H9 (cell line): ENCODE results near the gene HMG20B. TPM values are rescaled to one million over a fixed set of nuclear protein-coding genes. Genes with fewer than 3 reads are reported as not detected.
A peak's percentile ranks its signal among the peaks of the same experiment; 100 is the strongest.

Experiments
- DNase-seq: peaks from one replicate; pipeline ENCODE4 v3.0.0-alpha.2; 2017
- H2AFZ ChIP-seq: one replicate; pipeline ENCODE4 v1.6.1; 2013; ENCODE audit warnings: mild to moderate bottlenecking, low read length, control low read depth, moderate library complexity
- H2AK5ac ChIP-seq: 2 replicates; pipeline ENCODE4 v1.6.1; 2013; ENCODE audit warnings: low read length, control low read depth, mixed read lengths; ENCODE audit not compliant: insufficient read length
- H2BK120ac ChIP-seq: one replicate; pipeline ENCODE4 v1.6.1; 2013; ENCODE audit warnings: low read depth, mild to moderate bottlenecking, low read length, control low read depth, inconsistent platforms; ENCODE audit not compliant: poor library complexity, severe bottlenecking
- H2BK12ac ChIP-seq: 2 replicates; pipeline ENCODE4 v1.6.1; 2013; ENCODE audit warnings: low read length, control low read depth, mixed read lengths, low read depth; ENCODE audit not compliant: insufficient read length
- H2BK15ac ChIP-seq: 2 replicates; pipeline ENCODE4 v1.6.1; 2013; ENCODE audit warnings: low read depth, low read length, control low read depth
- H2BK20ac ChIP-seq: one replicate; pipeline ENCODE4 v1.6.1; 2013; ENCODE audit warnings: low read depth, mild to moderate bottlenecking, low read length, control low read depth, inconsistent platforms; ENCODE audit not compliant: poor library complexity, severe bottlenecking
- H2BK5ac ChIP-seq: 2 replicates; pipeline ENCODE4 v1.6.1; 2013; ENCODE audit warnings: low read length, control low read depth, mixed read lengths; ENCODE audit not compliant: insufficient read length
- H3K14ac ChIP-seq: 2 replicates; pipeline ENCODE4 v1.6.1; 2013; ENCODE audit warnings: low read length, control low read depth; ENCODE audit not compliant: insufficient read depth
- H3K18ac ChIP-seq: 2 replicates; pipeline ENCODE4 v1.6.1; 2013; ENCODE audit warnings: low read depth, mild to moderate bottlenecking, mixed read lengths, low read length, control low read depth; ENCODE audit not compliant: insufficient read length
- H3K23ac ChIP-seq: 2 replicates; pipeline ENCODE4 v1.6.1; 2013; ENCODE audit warnings: low read length, control low read depth, mixed read lengths, low read depth; ENCODE audit not compliant: insufficient read length
- H3K23me2 ChIP-seq: 2 replicates; pipeline ENCODE4 v1.6.1; 2013; ENCODE audit warnings: low read depth, mild to moderate bottlenecking, mixed read lengths, low read length, control low read depth; ENCODE audit not compliant: insufficient read length, poor library complexity, severe bottlenecking
- H3K27ac ChIP-seq: 2 replicates; pipeline ENCODE4 v1.5.1; 2013; ENCODE audit warnings: low read length, control low read depth, mixed read lengths, low read depth; ENCODE audit not compliant: insufficient read length
- H3K27me3 ChIP-seq: 2 replicates; pipeline ENCODE4 v1.6.1; 2013; ENCODE audit warnings: low read length, control low read depth, inconsistent platforms; ENCODE audit not compliant: insufficient read depth
- H3K4ac ChIP-seq: 2 replicates; pipeline ENCODE4 v1.6.1; 2013; ENCODE audit warnings: low read depth, mild to moderate bottlenecking, control low read depth, inconsistent platforms, low read length, moderate library complexity
- H3K4me1 ChIP-seq: 2 replicates; pipeline ENCODE4 v1.6.1; 2013; ENCODE audit warnings: low read length, control low read depth, inconsistent platforms; ENCODE audit not compliant: insufficient read depth
- H3K4me2 ChIP-seq: 2 replicates; pipeline ENCODE4 v1.6.1; 2013; ENCODE audit warnings: low read length, control low read depth, mixed read lengths; ENCODE audit not compliant: insufficient read length, insufficient read depth
- H3K56ac ChIP-seq: 2 replicates; pipeline ENCODE4 v1.6.1; 2013; ENCODE audit warnings: low read depth, mild to moderate bottlenecking, mixed read lengths, low read length, control low read depth; ENCODE audit not compliant: insufficient read length
- H3K79me1 ChIP-seq: 2 replicates; pipeline ENCODE4 v1.6.1; 2013; ENCODE audit warnings: low read depth, mild to moderate bottlenecking, moderate library complexity, low read length, control low read depth, inconsistent platforms; ENCODE audit not compliant: insufficient read depth, poor library complexity, severe bottlenecking
- H3K79me2 ChIP-seq: 2 replicates; pipeline ENCODE4 v1.6.1; 2013; ENCODE audit warnings: low read length, control low read depth, inconsistent platforms; ENCODE audit not compliant: insufficient read depth
- H3K9ac ChIP-seq: 2 replicates; pipeline ENCODE4 v1.6.1; 2013; ENCODE audit warnings: low read length, control low read depth, mixed read lengths; ENCODE audit not compliant: insufficient read length; ENCODE audit errors: extremely low read depth
- H3K9me3 ChIP-seq: one replicate; pipeline ENCODE4 v1.6.1; 2013; ENCODE audit warnings: low read depth, low read length, inconsistent platforms; ENCODE audit not compliant: control insufficient read depth
- H3T11ph ChIP-seq: one replicate; pipeline ENCODE4 v1.6.1; 2013; ENCODE audit warnings: mild to moderate bottlenecking, low read length, control low read depth, inconsistent platforms
- H4K20me1 ChIP-seq: one replicate; pipeline ENCODE4 v1.6.1; 2013; ENCODE audit not compliant: control insufficient read depth, insufficient read length, insufficient read depth
- H4K5ac ChIP-seq: 2 replicates; pipeline ENCODE4 v1.6.1; 2013; ENCODE audit warnings: low read depth, mild to moderate bottlenecking, mixed read lengths, low read length, control low read depth; ENCODE audit not compliant: insufficient read length
- H4K8ac ChIP-seq: replicated peaks from 2 replicates; pipeline ENCODE4 v1.6.1; 2013; ENCODE audit warnings: low read length, control low read depth, mixed read lengths, low read depth; ENCODE audit not compliant: insufficient read length
- H4K91ac ChIP-seq: 2 replicates; pipeline ENCODE4 v1.6.1; 2013; ENCODE audit warnings: low read depth, mild to moderate bottlenecking, moderate library complexity, mixed read lengths, low read length, control low read depth; ENCODE audit not compliant: insufficient read length
- H3K27ac Mint-ChIP-seq, 3 experiments: 2 replicates in 2 of 3; 3 replicates in 1 of 3; pipeline ENCODE4 v1.8.0; 2020 to 2021; ENCODE audit warnings: mixed read lengths in 3 of 3, mild to moderate bottlenecking in 1 of 3, moderate library complexity in 1 of 3
- H3K27me3 Mint-ChIP-seq: 2 replicates; pipeline ENCODE4 v1.8.0; 2021; ENCODE audit warnings: low read depth, mild to moderate bottlenecking, moderate library complexity, mixed read lengths
- H3K36me3 Mint-ChIP-seq, 3 experiments: 2 replicates in 2 of 3; 3 replicates in 1 of 3; pipeline ENCODE4 v1.8.0; 2020 to 2021; ENCODE audit warnings: low read depth in 3 of 3, mixed read lengths in 3 of 3; ENCODE audit not compliant: insufficient read depth in 1 of 3
- H3K4me1 Mint-ChIP-seq, 2 experiments: 2 replicates each; pipeline ENCODE4 v1.8.0; 2020; ENCODE audit warnings: mixed read lengths in 2 of 2
- H3K4me3 Mint-ChIP-seq, 2 experiments: 2 replicates in 1 of 2; 3 replicates in 1 of 2; pipeline ENCODE4 v1.8.0; 2020 to 2021; ENCODE audit warnings: mild to moderate bottlenecking in 2 of 2, mixed read lengths in 2 of 2, moderate library complexity in 1 of 2
- H3K9me3 Mint-ChIP-seq, 2 experiments: 2 replicates in 1 of 2; 3 replicates in 1 of 2; pipeline ENCODE4 v1.8.0; 2020; ENCODE audit warnings: mild to moderate bottlenecking in 2 of 2, mixed read lengths in 2 of 2, moderate library complexity in 1 of 2
- CTCF ChIP-seq: fragments of 200-600 bp; sonication (generic); conservative IDR thresholded peaks from 3 replicates; pipeline ENCODE4 v1.8.0; 2021; ENCODE audit warnings: antibody characterized with exemption, mild to moderate bottlenecking
- WGBS: extraction: QIAGEN DNeasy Blood & Tissue Kit; methylation state at CpG from one replicate; pipeline ENCODE4 v1.1.7; 2013; ENCODE audit warnings: missing lambda C conversion rate, low lambda C conversion rate, mixed read lengths; ENCODE audit not compliant: insufficient read length; ENCODE audit errors: extremely low coverage; 5-methylcytosine and 5-hydroxymethylcytosine counted together
- total RNA-seq: library from RNA; stranded (reverse); gene quantifications from 2 replicates; pipeline ENCODE4 v1.2.1, GENCODE V29; 2021

Gene HMG20B
- total RNA-seq, 1 experiment from 2014 or later = 58.1 TPM

- WGBS = no CpG with 5 or more reads among the region's 7 CpGs
These were observed 54.6 kb downstream of the HMG20B start for GRCh38 chr19:3627351-3627723.

More at GRCh38 chr19:3627351-3627723, 54.6 kb downstream of the HMG20B start:
- Histone ChIP-seq H4K8ac (no peak overlapping the region), H3K18ac (no peak overlapping the region), H3K23me2 (peaks cover 5% of the 10 kb centered on the region), H3K79me1 (no peaks in the 10 kb centered on the region), H3K9ac (no peak overlapping the region), H2BK20ac (no peak overlapping the region), H3T11ph (no peak overlapping the region), H3K9me3 (no peaks in the 10 kb centered on the region), H4K5ac (no peak overlapping the region), H3K23ac (no peak overlapping the region), H3K14ac (no peak overlapping the region; the same call in 1 of the 2 replicates), H3K4ac (no peak overlapping the region), H4K20me1 (no peaks in the 10 kb centered on the region), H3K27me3 (no peaks in the 10 kb centered on the region), H2BK12ac (no peak overlapping the region), H3K27ac (no peak overlapping the region), H3K4me2 (no peak overlapping the region), H2AK5ac (no peak overlapping the region), H2BK5ac (no peak overlapping the region), H3K79me2 (peaks cover 7% of the 10 kb centered on the region; the same call in 1 of the 2 replicates), H2BK120ac (no peak overlapping the region), H3K56ac (no peak overlapping the region), H4K91ac (no peak overlapping the region), H3K4me1 (0 out of 2 replicates have a peak, but pooled peaks cover 2% of the 10 kb centered on the region), H2AFZ (no peak overlapping the region), H2BK15ac (no peak overlapping the region)
- peaks cover 4 to 13% (median 11%) of the 10 kb centered on the region in 3 experiments; a peak in 6 of 7 replicates for H3K36me3 Mint-ChIP-seq
- peak overlapping the region; percentile 96 to 97; a peak in 3 of 5 replicates for H3K4me3 Mint-ChIP-seq
- no peaks in the 10 kb centered on the region for H3K9me3 Mint-ChIP-seq
- no peak overlapping the region for H3K27ac Mint-ChIP-seq
- DNase-seq = no peak
- H3K27me3 Mint-ChIP-seq = no peaks in the 10 kb centered on the region; the same call in 1 of the 2 replicates
- TF ChIP-seq CTCF = no peak
- H3K4me1 Mint-ChIP-seq = peaks cover 4 to 13% of the 10 kb centered on the region in 2 experiments

Other genes starting within 250 kb of the HMG20B start
- gene NFIC, start 206.4 kb upstream of the HMG20B start, total RNA-seq = 5.6 and 8.0 TPM in 2 replicates
- gene SMIM24, start 92.4 kb upstream of the HMG20B start, total RNA-seq = 1.3 and 1.9 TPM in 2 replicates
- not detected in 2 replicates for gene SMIM44, start 89.5 kb upstream of the HMG20B start, total RNA-seq
- 16.5 and 18.1 TPM in 2 replicates for gene DOHH, start 72.3 kb upstream of the HMG20B start, total RNA-seq
- 46.0 and 51.4 TPM in 2 replicates for gene FZR1, start 66.6 kb upstream of the HMG20B start, total RNA-seq
- gene TEKTIP1, start 33.8 kb upstream of the HMG20B start, total RNA-seq = 1.2 and 1.3 TPM in 2 replicates
- 51.5 and 58.8 TPM in 2 replicates for gene MFSD12, start 15.4 kb upstream of the HMG20B start, total RNA-seq
- 1.6 and 1.9 TPM in 2 replicates for gene GIPC3, start 12.5 kb downstream of the HMG20B start, total RNA-seq
- gene TBXA2R, start 33.9 kb downstream of the HMG20B start, total RNA-seq = 0.63 and 0.64 TPM in 2 replicates
- gene CACTIN, start 53.8 kb downstream of the HMG20B start, total RNA-seq = 35.9 and 37.3 TPM in 2 replicates
- 41.7 and 42.2 TPM in 2 replicates for gene PIP5K1C, start 127.5 kb downstream of the HMG20B start, total RNA-seq
- 27.3 and 27.9 TPM in 2 replicates for gene TJP3, start 135.4 kb downstream of the HMG20B start, total RNA-seq
- 21.3 and 21.8 TPM in 2 replicates for gene APBA3, start 188.7 kb downstream of the HMG20B start, total RNA-seq
- 60.0 and 65.5 TPM in 2 replicates for gene MRPL54, start 189.7 kb downstream of the HMG20B start, total RNA-seq
- gene RAX2, start 199.3 kb downstream of the HMG20B start, total RNA-seq = not detected in 2 replicates
- 11.0 and 13.5 TPM in 2 replicates for gene MATK, start 213.4 kb downstream of the HMG20B start, total RNA-seq